Transverse colon (tissue), 4 donors: ENCODE data around the gene SLFN11.

ENCODE experiments used
- EP300 ChIP-seq: sonication (generic); formaldehyde crosslinking; IDR thresholded peaks from one replicate; pipeline ENCODE4 v1.6.1; 2017; ENCODE audit warnings: antibody characterized with exemption, low read depth
- POLR2A ChIP-seq: fragments of 450-650 bp; IDR thresholded peaks from one replicate; pipeline ENCODE4 v1.6.1; 2016; ENCODE audit warnings: antibody characterized with exemption, mild to moderate bottlenecking, moderate library complexity
- POLR2AphosphoS5 ChIP-seq, 3 donors: sonication (generic); formaldehyde crosslinking; IDR thresholded peaks; one replicate each; pipeline ENCODE4 v1.6.1; 2016; ENCODE audit warnings: antibody characterized with exemption in 3 of 3
- TF ChIP-seq, protein P1 (sequence below), 5 experiments: fragments of 200-600 bp in 3 of 5; fragments of 450-650 bp in 2 of 5; sonication (generic) in 3 of 5; IDR thresholded peaks; 1 replicate in 2 of 5; 2 replicates in 3 of 5; pipeline ENCODE4 v1.5.1; 2016 to 2017; ENCODE audit warnings: antibody characterized with exemption in 5 of 5, inconsistent platforms in 3 of 5, mild to moderate bottlenecking in 2 of 5, moderate library complexity in 1 of 5

DNA sequence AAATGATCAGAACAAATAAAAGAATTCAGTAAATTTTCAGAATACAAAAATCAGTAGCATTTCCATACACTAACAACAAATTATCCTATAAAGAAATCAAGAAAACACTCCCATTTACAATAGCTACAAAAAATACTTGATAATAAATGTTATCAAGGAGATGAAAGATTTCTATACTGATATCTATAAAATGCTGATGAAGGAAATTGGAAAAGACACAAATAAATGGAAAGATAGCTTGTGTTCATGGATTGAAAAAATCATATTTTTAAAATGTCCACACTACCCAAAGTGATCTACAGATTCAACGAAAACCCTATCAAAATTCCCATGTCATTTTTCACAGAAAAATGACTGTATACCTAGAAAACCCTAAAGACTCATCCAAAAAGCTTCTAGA lies 40.8 kb upstream of the SLFN11 start:
- TF ChIP-seq POLR2A = no peak
- TF ChIP-seq, protein P1, sequence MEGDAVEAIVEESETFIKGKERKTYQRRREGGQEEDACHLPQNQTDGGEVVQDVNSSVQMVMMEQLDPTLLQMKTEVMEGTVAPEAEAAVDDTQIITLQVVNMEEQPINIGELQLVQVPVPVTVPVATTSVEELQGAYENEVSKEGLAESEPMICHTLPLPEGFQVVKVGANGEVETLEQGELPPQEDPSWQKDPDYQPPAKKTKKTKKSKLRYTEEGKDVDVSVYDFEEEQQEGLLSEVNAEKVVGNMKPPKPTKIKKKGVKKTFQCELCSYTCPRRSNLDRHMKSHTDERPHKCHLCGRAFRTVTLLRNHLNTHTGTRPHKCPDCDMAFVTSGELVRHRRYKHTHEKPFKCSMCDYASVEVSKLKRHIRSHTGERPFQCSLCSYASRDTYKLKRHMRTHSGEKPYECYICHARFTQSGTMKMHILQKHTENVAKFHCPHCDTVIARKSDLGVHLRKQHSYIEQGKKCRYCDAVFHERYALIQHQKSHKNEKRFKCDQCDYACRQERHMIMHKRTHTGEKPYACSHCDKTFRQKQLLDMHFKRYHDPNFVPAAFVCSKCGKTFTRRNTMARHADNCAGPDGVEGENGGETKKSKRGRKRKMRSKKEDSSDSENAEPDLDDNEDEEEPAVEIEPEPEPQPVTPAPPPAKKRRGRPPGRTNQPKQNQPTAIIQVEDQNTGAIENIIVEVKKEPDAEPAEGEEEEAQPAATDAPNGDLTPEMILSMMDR (IDR thresholded peaks at IDR 0.05) = no peak
- TF ChIP-seq EP300 = no peak
- TF ChIP-seq POLR2AphosphoS5 (IDR thresholded peaks at IDR 0.05) = no peak
